ENCODE data around the gene OTOF. TPM values are rescaled to one million over a fixed set of nuclear protein-coding genes. Genes with fewer than 3 reads are reported as not detected.

OTOF gene
- total RNA-seq, 1 experiment from 2014 or later = not detected

DNA sequence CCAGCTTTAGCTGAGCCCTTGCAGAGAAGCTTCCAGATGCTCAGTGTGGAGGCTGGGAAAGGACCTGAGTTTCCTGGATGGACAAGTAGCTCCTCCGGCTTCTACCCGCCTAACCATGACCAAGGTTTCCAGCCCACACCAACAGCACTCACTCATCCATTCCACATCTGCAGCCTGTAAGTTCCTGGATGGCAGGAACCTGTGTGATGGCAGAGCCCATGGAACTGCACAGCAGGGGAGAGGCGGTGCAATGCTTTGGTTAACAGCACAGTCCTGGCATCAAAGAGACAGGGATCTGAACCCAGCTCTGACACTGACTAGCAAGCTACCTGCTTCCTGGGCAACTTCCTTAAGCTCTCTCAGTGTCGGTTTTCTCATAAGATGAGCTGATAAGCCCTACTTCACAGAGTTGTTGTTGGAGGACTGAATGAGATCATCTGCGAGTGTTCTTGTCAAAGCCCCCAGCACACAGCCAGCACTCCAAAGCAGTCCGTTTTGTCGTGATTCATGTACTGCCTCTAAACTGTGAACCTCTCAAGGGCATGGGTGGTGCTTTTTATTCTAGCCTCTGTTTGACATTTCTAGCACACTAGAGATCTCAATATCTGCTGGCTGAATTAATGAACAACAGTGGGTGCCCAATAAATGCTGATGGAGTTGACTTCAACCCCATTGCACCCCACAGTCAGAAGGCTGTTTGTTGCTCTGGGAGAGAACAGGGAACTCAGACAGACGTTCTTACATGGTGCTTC lies 41.6 kb upstream of the OTOF start:
- no peak overlapping the region for H3K4me3 ChIP-seq (ENCODE audit: low read depth, low read length, poor library complexity, severe bottlenecking)
- DNase-seq (ENCODE audit: low spot score) = no peak
- H3K27ac ChIP-seq (ENCODE audit: low read depth, low read length, poor library complexity, severe bottlenecking) = no peak overlapping the region
- CTCF ChIA-PET = no interaction called here
- intact Hi-C loops (cut with micrococcal nuclease; ENCODE audit: unreplicated experiment) = no loop called here
- POLR2A ChIA-PET (ENCODE audit: low non-redundant PET) = no interaction called here
- peaks cover 27% of the 10 kb centered on the region for H3K27me3 ChIP-seq (replicated peaks; ENCODE audit: insufficient read depth, low read depth, low read length, poor library complexity)
- no TSS peak for BruUV-seq (replicated peaks)
- H3K4me1 ChIP-seq (ENCODE audit: insufficient read depth, low read length, poor library complexity, severe bottlenecking) = no peaks in the 10 kb centered on the region
- H3K36me3 ChIP-seq (ENCODE audit: insufficient read depth, low read length, poor library complexity, severe bottlenecking) = no peaks in the 10 kb centered on the region
- no peak for TF ChIP-seq EZH2 (IDR thresholded peaks at IDR 0.05; ENCODE audit: borderline replicate concordance, low read depth, low read length, poor library complexity, severe bottlenecking)
- TF ChIP-seq, protein P1, sequence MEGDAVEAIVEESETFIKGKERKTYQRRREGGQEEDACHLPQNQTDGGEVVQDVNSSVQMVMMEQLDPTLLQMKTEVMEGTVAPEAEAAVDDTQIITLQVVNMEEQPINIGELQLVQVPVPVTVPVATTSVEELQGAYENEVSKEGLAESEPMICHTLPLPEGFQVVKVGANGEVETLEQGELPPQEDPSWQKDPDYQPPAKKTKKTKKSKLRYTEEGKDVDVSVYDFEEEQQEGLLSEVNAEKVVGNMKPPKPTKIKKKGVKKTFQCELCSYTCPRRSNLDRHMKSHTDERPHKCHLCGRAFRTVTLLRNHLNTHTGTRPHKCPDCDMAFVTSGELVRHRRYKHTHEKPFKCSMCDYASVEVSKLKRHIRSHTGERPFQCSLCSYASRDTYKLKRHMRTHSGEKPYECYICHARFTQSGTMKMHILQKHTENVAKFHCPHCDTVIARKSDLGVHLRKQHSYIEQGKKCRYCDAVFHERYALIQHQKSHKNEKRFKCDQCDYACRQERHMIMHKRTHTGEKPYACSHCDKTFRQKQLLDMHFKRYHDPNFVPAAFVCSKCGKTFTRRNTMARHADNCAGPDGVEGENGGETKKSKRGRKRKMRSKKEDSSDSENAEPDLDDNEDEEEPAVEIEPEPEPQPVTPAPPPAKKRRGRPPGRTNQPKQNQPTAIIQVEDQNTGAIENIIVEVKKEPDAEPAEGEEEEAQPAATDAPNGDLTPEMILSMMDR (conservative IDR thresholded peaks at IDR 0.05; ENCODE audit: low read depth, low read length) = no peak
- H3K9me3 ChIP-seq (ENCODE audit: low read depth, low read length, poor library complexity, severe bottlenecking) = no peaks in the 10 kb centered on the region

- H3K4me1 ChIP-seq (ENCODE audit: insufficient read depth, low read length, poor library complexity, severe bottlenecking) = no peaks in the 10 kb centered on the region
- TF ChIP-seq, protein P1 (conservative IDR thresholded peaks at IDR 0.05; ENCODE audit: low read depth, low read length) = no peak
- no peak for TF ChIP-seq EZH2 (IDR thresholded peaks at IDR 0.05; ENCODE audit: borderline replicate concordance, low read depth, low read length, poor library complexity, severe bottlenecking)
- no peak overlapping the region for H3K4me3 ChIP-seq (ENCODE audit: low read depth, low read length, poor library complexity, severe bottlenecking)
- ChIA-PET CTCF (no interaction called here), POLR2A (ENCODE audit: low non-redundant PET) (no interaction called here)
- H3K27me3 ChIP-seq (replicated peaks; ENCODE audit: insufficient read depth, low read depth, low read length, poor library complexity) = peaks cover 27% of the 10 kb centered on the region
- intact Hi-C loops (cut with micrococcal nuclease; ENCODE audit: unreplicated experiment) = no loop called here
- H3K9me3 ChIP-seq (ENCODE audit: low read depth, low read length, poor library complexity, severe bottlenecking) = no peaks in the 10 kb centered on the region
- DNase-seq (ENCODE audit: low spot score) = no peak
- BruUV-seq (replicated peaks) = no TSS peak
- no peaks in the 10 kb centered on the region for H3K36me3 ChIP-seq (ENCODE audit: insufficient read depth, low read length, poor library complexity, severe bottlenecking)
- no peak overlapping the region for H3K27ac ChIP-seq (ENCODE audit: low read depth, low read length, poor library complexity, severe bottlenecking)
Measured at GRCh38 chr2:26516781-26517180, 38.9 kb upstream of the OTOF start.

DNA sequence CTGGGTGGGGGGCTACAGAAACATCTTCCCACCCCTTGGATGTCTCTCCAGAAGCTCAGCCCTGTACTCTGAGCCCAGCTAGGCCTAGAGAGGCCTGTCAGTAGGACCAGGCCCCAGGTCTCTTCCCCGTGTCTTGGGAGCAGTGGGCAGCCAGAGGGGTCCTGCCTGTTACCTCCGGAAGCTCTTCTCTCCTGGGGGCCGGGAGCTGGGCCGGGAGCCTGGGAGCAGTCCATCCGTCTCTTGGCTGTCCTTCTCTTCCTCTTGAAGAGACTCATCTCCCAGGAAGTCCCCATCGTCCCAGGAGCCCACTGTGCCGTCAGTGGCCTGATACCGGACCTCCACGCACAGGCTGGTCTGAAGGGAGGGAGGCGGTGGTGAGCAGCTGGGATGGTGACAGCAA lies 38.3 kb upstream of the OTOF start:
- CTCF ChIA-PET = no interaction called here
- DNase-seq (ENCODE audit: low spot score) = no peak
- intact Hi-C loops (cut with micrococcal nuclease; ENCODE audit: unreplicated experiment) = no loop called here
- no TSS peak for BruUV-seq (replicated peaks)
- TF ChIP-seq, protein P1 (conservative IDR thresholded peaks at IDR 0.05; ENCODE audit: low read depth, low read length) = no peak
- TF ChIP-seq EZH2 (IDR thresholded peaks at IDR 0.05; ENCODE audit: borderline replicate concordance, low read depth, low read length, poor library complexity, severe bottlenecking) = no peak
- POLR2A ChIA-PET (ENCODE audit: low non-redundant PET) = no interaction called here
- no peaks in the 10 kb centered on the region for H3K4me1 ChIP-seq (ENCODE audit: insufficient read depth, low read length, poor library complexity, severe bottlenecking)
- H3K9me3 ChIP-seq (ENCODE audit: low read depth, low read length, poor library complexity, severe bottlenecking) = no peaks in the 10 kb centered on the region
- no peak overlapping the region for H3K27ac ChIP-seq (ENCODE audit: low read depth, low read length, poor library complexity, severe bottlenecking)
- no peaks in the 10 kb centered on the region for H3K36me3 ChIP-seq (ENCODE audit: insufficient read depth, low read length, poor library complexity, severe bottlenecking)
- no peak overlapping the region for H3K4me3 ChIP-seq (ENCODE audit: low read depth, low read length, poor library complexity, severe bottlenecking)
- peaks cover 23% of the 10 kb centered on the region for H3K27me3 ChIP-seq (replicated peaks; ENCODE audit: insufficient read depth, low read depth, low read length, poor library complexity)

All from A673 (cell line).